ENCODE measurements around the gene CASP7.

The CASP7 gene

DNA sequence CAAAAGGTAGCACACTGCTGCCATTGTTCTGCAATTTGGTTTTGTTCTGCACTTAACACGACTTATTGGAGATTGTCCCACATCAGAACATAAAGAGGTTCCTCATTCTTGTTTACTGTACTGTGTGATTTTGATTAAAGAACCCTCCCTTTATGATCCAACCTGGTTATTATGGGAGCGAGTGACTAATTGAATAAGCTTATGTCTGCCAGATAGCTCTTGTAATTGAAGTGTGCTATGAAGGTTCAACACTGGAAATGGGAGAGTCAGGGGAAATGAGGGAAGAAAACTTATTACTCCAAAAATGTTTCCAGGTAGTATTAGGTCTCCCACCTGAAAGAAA lies 33.9 kb downstream of the CASP7 start:
- TF ChIP-seq GATA2 (IDR thresholded peaks at IDR 0.05; ENCODE audit: low read depth, low read length) = no peak
- no peak for TF ChIP-seq GATA3 (IDR thresholded peaks at IDR 0.05; ENCODE audit: low read depth, low read length)

DNA sequence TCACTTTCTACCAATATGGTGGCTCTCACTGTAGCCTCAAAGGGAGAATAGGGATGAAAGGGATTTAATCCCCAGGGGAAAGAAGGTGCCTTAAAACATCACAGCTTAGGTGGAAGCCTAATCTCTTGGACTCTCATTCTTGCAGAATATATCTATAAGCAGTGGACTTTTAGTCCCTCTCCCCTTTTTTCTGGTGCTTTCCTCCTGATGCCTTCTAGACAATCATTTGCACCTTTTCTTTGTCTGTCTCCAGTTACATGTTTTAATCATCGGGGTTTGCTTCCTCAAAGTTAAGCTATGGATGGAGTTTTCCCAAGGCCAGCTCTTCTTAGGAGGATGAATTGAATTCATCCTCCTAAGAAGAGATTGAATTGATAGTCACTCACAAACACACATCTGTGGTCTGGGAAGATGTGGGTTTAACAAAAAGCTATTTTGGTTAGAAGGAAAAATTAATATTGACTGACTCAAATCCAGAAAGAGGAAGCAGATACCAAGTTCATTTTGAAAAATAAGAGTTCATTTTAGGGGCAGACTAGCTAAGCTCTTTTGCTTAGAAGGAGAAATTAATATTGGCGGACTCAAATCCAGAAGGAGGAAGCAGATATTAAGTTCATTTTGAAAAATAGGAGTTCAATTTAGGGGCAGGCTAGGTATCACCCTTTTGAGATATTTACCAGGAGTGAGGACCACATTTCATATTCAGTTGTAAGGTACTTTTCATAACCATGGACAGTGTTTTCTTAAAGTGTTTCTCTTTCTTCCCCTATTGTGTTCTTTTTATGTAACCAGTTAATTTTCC lies 36.6 kb downstream of the CASP7 start:
- TF ChIP-seq GATA3 (IDR thresholded peaks at IDR 0.05; ENCODE audit: low read depth, low read length) = no peak
- TF ChIP-seq GATA2 (IDR thresholded peaks at IDR 0.05; ENCODE audit: low read depth, low read length) = no peak

- TF ChIP-seq GATA3 (IDR thresholded peaks at IDR 0.05; ENCODE audit: low read depth, low read length) (no peak), GATA2 (IDR thresholded peaks at IDR 0.05; ENCODE audit: low read depth, low read length) (no peak)
Measured at GRCh38 chr10:113718969-113719822, 39.5 kb downstream of the CASP7 start.

DNA sequence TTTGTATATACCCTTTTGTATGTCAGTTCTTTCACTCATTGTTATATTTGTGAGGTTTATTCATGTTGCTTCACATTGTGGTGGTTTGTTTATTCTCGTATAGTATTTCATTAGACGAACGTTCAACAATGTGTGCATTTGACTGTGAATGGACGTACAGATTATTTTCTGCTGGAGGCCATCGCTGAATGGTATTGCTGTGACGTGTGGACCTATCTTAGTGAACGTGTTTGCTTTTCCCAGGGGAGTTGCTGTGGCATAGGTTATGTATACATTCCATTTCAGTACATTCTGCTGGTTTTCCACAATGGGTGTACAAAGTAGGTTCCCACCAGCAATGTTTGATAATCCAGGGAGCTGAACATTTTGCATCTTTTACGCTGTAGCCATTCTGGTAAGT lies 40.7 kb downstream of the CASP7 start:
- TF ChIP-seq GATA2 (IDR thresholded peaks at IDR 0.05; ENCODE audit: low read depth, low read length) (no peak), GATA3 (IDR thresholded peaks at IDR 0.05; ENCODE audit: low read depth, low read length) (no peak)

DNA sequence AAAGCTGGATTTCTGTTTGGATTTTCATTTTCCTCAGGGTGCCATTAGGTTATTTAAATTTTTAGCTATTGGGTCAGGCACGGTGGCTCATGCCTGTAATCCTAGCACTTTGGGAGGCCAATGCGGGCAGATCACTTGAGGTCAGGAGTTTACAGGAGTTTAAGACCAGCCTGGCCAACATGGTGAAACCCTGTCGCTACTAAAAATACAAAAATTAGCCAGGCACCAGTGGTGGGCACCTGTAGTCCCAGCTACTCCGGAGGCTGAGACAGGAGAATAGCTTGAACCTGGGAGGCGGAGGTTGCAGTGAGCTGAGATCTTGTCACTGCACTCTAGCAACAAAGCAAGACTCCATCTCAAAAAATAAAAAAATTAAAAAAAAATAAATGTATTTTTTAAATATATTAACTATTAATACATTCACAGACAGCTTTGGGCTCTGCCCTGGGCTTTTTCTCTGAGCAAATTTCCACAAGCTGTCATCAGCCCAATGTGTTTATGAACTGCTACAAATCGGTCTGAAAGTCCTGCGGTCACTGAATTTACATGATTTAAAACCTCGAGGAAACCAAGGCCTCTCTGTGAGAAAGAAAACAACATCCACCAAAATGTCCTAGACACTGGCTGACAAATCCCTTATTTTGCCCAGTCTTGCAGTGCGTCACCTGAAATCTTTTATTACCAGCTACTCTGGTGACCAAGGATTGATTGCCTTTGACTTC lies 52.6 kb downstream of the CASP7 start:
- no peak for TF ChIP-seq GATA3 (IDR thresholded peaks at IDR 0.05; ENCODE audit: low read depth, low read length)
- TF ChIP-seq GATA2 (IDR thresholded peaks at IDR 0.05; ENCODE audit: low read depth, low read length) = no peak

DNA sequence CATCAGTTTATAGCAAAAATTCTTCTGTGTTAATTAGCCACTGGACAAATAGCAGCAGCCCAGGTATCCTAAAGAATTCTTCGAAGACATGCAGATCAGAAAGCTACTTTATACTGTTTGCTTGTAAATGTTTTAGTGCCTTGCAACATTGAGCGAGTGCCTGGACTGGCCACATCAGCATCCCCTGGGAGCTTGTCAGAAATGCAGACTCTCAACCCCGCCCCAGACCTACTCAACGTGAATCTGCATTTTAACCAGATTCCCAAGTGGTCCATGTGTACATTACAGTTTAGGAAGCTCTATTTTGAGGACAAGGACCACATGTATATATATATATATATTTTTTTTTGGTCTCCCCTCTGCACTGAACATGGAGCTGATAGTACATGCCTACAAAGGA lies 53.3 kb downstream of the CASP7 start:
- no peak for TF ChIP-seq GATA2 (IDR thresholded peaks at IDR 0.05; ENCODE audit: low read depth, low read length)
- TF ChIP-seq GATA3 (IDR thresholded peaks at IDR 0.05; ENCODE audit: low read depth, low read length) = no peak

DNA sequence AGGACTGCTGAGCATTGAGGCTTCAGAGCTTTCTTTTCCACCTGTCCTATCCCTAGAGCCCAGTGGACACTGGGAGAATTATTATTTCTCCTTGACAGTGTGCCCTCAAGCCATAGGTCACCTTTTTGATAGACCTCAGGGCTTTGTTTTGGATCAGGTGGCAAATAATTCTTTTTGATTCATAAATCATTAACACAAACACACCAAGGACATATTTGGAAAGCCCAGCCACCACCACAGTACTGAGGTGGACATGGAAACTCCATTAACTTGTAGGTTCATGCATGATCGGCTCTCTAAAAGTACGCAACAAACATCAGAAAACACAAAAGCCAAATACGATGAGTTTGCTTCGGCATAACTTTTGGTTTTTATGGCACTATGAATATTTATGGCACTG lies 53.9 kb downstream of the CASP7 start:
- no peak for TF ChIP-seq GATA2 (IDR thresholded peaks at IDR 0.05; ENCODE audit: low read depth, low read length)
- TF ChIP-seq GATA3 (IDR thresholded peaks at IDR 0.05; ENCODE audit: low read depth, low read length) = no peak

DNA sequence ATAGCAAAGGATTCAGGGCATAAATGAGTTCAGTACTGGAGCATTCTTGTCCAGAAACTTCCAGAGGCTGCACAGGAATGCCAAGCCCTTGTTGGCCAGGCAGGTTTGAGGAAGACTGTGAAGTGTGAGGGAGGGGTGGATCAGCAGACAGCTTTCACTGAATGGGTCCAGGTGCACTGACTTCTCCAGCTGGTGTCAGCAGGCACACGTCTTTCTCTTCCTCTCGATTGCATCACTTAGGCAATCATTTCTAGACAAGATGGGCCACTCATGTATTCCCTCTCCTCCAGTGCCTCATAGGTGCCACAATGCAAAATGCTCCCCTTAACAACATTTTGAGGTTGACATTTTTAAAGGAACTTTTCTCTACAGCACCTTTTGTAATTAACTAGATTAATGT lies 56.2 kb downstream of the CASP7 start:
- TF ChIP-seq GATA3 (IDR thresholded peaks at IDR 0.05; ENCODE audit: low read depth, low read length) (no peak), GATA2 (IDR thresholded peaks at IDR 0.05; ENCODE audit: low read depth, low read length) (no peak)

- no peak for TF ChIP-seq GATA3 (IDR thresholded peaks at IDR 0.05; ENCODE audit: low read depth, low read length)
- no peak for TF ChIP-seq GATA2 (IDR thresholded peaks at IDR 0.05; ENCODE audit: low read depth, low read length)
Measured at GRCh38 chr10:113736576-113736975, 56.9 kb downstream of the CASP7 start.

- TF ChIP-seq GATA3 (IDR thresholded peaks at IDR 0.05; ENCODE audit: low read depth, low read length) (no peak), GATA2 (IDR thresholded peaks at IDR 0.05; ENCODE audit: low read depth, low read length) (no peak)
Measured at GRCh38 chr10:113739031-113739430, 59.3 kb downstream of the CASP7 start.

DNA sequence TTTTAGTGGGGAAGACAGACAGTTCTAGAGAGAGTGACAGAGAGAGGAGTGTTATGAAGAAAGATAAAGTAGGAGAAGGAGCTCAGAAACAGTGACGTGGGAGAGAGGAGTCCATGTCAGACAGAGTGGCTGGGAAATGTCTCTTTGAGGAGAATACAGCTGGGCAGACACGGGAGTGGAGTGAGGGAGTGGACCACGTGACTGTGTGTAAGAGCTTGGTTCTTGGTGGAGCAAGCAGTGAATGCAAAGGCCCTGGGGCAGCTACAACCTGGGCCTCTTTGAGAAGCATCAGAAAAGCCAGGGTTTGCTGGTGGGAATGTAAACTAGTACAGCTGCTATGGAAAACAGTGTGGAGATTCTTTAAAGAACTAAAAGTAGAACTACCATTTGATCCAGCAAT lies 59.9 kb downstream of the CASP7 start:
- no peak for TF ChIP-seq GATA2 (IDR thresholded peaks at IDR 0.05; ENCODE audit: low read depth, low read length)
- no peak for TF ChIP-seq GATA3 (IDR thresholded peaks at IDR 0.05; ENCODE audit: low read depth, low read length)

DNA sequence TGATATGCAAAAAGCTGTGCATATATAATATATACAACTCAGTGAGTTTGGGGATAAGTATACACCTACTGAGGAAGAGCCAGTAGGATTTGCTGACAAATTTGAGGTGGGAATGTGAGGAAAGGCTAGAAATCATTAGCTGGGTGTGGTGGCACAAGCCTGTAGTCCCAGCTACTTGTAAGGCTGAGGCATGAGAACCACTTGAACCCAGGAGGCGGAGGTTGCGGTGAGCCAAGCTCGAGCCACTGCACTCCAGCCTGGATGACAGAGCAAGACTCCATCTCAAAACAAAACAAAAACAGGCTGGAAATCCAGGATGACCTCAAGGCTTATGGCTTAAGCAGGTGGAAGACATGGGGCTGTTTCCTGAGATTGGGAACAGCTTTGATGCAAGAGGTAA lies 61.1 kb downstream of the CASP7 start:
- no peak for TF ChIP-seq GATA3 (IDR thresholded peaks at IDR 0.05; ENCODE audit: low read depth, low read length)
- TF ChIP-seq GATA2 (IDR thresholded peaks at IDR 0.05; ENCODE audit: low read depth, low read length) = no peak

DNA sequence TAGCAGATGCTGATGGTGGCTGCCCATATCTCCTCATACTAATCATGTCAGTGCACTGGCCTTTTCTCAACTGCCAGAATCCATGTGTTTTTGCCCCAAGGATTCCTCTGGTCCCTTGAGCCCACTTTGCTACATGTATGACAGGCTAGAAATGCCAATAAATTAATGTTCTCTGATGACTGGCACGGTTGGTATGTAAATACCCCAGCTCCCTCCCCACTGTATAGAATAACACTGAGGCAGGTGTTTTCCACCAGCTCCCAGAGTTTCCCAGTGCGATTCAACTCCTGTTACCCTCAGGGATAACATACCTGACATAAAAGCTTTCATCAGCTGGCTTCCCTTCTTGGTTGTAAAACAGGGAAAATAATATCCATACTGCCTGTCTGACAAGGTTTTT lies 62.8 kb downstream of the CASP7 start:
- no peak for TF ChIP-seq GATA3 (IDR thresholded peaks at IDR 0.05; ENCODE audit: low read depth, low read length)
- TF ChIP-seq GATA2 (IDR thresholded peaks at IDR 0.05; ENCODE audit: low read depth, low read length) = no peak

DNA sequence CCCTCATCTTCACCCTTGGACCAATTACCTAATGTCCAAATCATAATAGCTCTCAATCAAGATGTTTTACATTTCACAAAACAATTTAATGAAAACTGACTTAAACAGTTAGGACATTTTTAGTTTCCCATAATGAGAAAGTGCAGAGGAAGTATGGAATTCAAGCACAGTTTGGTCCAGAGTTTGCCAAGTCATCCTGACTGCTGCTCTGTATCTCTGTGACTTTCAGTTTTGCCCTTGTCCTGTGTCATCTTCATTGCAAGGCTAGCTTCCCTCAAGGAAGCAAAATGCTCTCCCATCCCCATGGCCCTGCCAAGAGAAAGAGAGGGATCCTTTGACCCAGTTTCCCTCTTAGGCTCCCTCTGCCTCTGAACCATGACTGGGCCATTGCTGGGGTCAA lies 63.9 kb downstream of the CASP7 start:
- TF ChIP-seq GATA3 (IDR thresholded peaks at IDR 0.05; ENCODE audit: low read depth, low read length) (no peak), GATA2 (IDR thresholded peaks at IDR 0.05; ENCODE audit: low read depth, low read length) (no peak)
